NCI-H1930 (cell line): ENCODE data around the gene ARHGEF7.
A peak's percentile ranks its signal among the peaks of the same experiment; 100 is the strongest.

Experiments
- DNase-seq, 2 experiments: peaks; one replicate each; lab custom pipeline; 2025; lab: John Stamatoyannopoulos, UW

Gene ARHGEF7

DNA sequence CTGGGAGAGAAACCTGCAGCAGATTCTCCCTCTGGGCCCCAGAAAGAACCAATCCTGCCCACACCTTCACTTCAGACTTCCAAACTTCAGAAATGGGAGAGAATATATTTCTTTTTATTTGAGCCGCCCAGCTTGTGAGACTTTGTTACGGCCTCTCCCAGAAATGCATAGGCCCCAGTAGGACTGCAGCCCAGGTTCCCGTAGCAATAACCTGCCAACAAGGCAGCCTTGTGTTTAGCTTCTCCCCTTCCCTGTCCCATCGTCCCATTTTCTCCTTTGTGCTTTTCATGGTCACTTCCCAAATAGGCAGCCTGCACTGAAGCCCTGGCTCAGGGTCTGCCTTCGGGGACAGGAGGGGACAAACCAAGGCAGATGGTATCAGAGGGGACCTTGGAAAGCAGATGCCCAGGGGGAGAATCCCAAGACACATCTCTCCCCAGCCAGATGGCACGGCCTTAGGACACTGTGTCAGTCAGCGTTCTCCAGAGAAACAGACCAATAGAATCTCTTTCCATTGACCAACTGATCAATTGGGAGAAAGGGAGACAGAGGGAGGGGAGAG lies 3.7 kb upstream of the ARHGEF7 start:
- DNase-seq: no peak

- DNase-seq: no peak
Observed at GRCh38 chr13:111112196-111112595, 2.9 kb upstream of the ARHGEF7 start.

GRCh38 chr13:111114362-111115060 lies 599 bp upstream of the ARHGEF7 start:
- peak in 1 of 2 experiments; percentile 47 for DNase-seq

GRCh38 chr13:111115965-111116521 lies 933 bp downstream of the ARHGEF7 start:
- no peak for DNase-seq

GRCh38 chr13:111116856-111117255 lies 1.7 kb downstream of the ARHGEF7 start:
- DNase-seq: no peak

GRCh38 chr13:111117289-111117688 lies 2.2 kb downstream of the ARHGEF7 start:
- DNase-seq: no peak

DNA sequence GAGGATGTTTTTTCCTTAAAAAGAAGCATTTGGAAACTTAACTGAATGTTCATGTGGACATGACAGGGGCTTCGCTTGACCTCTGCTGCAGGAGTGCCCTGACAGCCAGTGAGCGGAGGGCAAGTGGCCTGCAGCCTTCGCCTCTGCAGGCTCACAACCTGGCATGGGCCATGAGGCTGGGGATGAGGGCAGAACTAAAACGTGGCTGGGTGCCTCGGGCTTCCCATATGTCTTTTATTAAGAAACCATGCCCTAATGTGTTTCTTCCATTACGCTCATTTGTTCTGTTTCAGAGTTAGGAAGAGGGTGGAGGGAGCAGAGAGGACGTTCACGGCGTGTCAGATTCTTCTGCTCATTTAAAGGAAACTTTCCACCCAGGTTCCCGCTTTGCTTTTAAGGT lies 2.9 kb downstream of the ARHGEF7 start:
- DNase-seq: no peak

DNA sequence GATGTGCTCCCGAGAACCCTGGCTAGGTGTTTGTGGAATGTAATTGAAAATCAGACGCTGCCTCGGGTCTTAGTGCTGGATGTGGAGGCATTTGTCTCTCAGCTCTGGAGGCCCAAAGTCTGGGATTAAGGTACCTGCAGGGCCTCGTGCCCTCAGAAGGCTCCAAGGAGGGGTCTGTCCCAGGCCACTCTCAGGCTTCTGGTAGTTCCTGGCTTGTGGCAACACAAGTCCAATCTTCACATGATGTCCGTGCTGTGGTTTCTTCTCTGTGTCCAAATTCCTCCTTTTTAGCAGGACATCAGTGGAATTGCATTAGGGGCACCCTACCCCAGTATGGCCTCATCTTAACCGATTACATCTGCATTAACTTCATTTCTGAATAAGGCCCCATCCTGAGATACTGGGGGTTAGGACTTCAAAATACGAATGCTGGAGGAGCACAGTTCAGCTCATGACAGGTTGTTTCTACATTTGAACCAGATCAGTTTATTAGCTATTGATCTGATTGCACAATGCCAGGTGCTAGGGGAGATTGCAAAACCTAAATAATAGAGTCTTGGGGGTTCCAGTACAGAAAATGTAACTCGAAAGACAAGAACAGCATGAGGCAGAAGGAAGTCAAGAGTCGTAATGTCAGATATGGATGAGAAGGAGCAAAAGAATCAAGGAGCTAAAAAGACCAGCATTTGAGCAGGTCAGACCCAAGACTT lies 3.9 kb downstream of the ARHGEF7 start:
- no peak for DNase-seq

GRCh38 chr13:111119966-111120365 lies 4.9 kb downstream of the ARHGEF7 start:
- no peak for DNase-seq

DNA sequence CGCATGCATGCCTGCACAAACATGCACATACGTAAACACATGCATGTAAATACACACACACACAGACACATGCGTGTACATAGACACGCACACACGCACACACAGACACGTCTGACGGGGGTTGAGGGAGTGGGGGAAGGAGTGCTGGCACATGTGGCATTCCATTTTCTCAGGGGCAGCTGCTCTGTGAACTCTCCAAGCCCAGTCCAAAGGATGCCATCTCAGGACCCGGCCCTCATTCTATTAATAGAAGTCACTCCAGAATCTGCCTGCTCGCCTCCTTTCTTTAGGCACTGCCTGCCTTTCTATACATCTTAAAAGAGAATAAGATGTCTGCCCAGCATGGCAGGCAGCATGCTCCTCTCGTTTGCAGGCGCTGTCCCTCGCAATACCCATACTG lies 5.3 kb downstream of the ARHGEF7 start:
- no peak for DNase-seq

- DNase-seq: no peak
Observed at GRCh38 chr13:111120913-111121312, 5.8 kb downstream of the ARHGEF7 start.

DNA sequence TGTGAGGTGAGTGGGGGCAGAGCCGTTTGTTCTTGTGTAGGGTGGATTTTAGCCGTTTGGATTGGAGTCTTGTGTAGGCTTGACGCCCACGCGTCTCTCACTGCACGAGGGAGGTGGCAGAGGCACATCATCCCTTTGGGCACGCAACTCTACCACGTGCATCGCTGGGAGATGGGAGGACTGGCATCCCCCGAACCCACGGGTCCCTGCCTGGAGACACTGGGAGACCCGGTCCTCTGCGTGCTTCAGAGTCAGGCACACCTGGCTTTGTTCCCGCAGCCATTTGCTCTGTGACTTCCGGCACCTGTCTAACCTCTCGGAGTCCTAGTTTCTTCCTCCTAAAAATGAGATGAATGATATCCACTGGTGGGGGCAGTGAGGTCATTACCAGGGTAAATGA lies 6.4 kb downstream of the ARHGEF7 start:
- DNase-seq: no peak

GRCh38 chr13:111122056-111122455 lies 6.9 kb downstream of the ARHGEF7 start:
- DNase-seq: no peak

DNA sequence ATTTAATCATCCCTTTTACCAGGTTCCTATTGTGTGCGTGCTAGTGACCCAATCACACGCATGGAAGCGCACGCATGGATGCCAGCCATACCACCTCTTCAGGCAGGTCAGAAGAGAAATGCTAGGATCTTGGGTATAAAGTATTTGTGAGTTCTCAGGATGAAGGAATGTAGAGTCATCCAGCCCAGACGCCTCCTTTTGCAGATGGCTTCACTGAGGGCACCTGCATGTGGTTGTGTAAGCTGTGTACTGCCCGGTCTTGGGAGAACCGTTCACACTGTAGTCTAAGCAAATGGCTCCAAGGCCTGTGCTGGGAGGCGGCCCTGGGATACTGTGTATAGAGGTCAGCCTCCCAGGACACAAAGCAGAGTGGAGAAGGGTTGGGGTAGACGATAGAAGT lies 7.5 kb downstream of the ARHGEF7 start:
- no peak for DNase-seq

DNA sequence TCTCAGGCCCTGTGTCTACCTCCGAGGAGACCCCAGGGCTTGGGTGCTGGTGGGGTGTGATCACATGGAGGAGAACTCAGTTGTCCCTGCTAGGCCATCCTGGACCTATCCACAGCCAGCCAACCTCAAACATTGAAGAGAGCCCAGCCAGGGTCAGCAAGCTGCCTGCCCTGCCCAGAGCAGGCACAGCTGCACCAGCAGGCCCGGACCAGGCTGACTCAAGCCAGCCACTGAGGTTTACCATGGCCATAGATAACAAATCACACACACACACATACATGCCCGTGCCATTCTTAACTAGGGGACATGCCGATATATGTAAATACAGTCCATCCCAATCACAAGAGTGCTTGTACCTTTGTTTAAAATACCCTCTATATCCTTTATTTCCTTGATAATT lies 8.1 kb downstream of the ARHGEF7 start:
- DNase-seq: no peak

GRCh38 chr13:111123649-111124048 lies 8.5 kb downstream of the ARHGEF7 start:
- no peak for DNase-seq

DNA sequence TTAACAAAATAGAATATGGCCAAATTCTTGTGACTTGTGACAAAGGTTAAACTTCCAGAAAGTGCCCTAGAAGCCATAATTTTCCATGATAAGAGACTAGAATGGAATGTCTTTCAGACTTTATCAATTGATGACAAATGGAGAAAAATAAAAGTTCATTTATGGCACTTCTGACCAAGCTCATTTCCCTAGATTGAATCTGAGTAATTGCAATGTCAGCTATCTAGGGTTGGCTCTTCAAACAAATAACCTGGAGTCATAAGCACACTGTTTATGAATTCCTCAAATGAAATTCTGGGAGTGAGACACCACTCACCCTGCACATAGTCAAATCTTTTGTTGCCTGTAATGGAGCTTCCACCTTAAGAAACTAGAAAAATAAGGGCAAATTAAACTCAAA lies 11.4 kb downstream of the ARHGEF7 start:
- DNase-seq: no peak

DNA sequence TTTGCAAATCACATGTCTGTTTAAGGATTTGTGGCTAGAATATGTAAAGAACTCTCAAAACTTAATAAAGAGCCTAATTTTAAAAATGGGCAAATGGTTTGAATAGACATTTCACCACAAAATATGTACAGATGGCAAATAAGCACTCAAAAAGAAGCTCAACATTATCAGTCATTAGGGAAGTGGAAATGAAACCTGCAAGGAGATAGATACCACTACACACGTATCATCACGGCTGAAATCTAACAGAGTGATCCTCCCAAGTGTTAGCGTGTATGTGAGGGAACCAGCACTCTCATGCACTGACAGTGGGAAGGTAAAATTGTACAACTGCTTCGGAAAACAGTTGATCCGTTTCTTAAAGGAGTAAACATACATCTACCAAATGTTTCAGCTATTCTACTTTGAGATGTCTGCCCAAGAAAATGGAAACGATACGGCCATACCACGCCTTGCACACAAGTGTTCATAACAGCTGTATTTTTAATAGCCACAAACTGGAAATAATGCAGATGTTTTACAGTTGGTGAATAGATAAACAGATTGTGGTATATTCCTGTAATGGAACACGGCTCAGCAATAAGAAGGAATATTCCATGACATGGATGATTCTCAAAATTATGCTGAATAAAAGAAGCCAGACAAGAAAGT lies 14.5 kb downstream of the ARHGEF7 start:
- no peak for DNase-seq

GRCh38 chr13:111130116-111130508 lies 15.0 kb downstream of the ARHGEF7 start:
- no peak for DNase-seq

DNA sequence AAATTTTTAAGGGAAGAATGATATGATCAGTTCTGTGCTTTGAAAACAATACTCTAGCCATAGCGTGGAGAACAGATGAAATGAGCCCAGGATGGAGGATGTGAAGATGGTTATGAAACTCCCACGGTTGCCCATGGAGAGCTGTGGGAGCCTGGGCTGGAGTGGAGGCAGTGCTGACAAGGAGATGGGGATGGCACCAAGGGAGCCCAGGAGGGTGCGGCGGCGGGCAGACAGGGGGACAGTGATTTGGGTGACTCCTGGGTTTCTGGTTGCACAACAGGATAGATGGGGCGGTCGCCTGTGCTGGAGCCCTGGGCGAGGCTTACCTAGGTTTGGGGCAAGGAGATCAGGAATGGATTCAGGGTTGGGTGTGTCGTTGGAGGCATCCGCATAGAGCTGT lies 15.9 kb downstream of the ARHGEF7 start:
- DNase-seq: no peak

DNA sequence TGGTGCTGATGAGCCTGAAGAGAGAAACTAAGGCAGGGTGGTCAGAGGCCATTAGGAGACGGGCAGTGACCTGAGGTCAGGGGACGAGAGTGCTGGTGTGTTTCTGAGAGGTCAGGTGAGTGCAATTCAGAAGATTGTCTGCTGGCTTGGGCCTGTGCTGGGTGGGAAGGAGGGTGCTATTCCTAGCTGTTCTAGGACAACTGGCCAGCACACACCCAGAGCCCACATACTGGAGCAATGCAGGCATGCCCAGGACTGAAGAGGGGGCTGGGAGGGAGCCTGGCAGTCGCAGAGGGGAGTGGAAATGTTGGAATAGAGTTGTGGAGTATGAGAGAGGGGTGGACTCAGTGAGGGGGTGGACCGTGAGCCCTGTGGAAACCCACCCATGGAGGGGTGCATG lies 16.5 kb downstream of the ARHGEF7 start:
- no peak for DNase-seq

GRCh38 chr13:111132948-111133347 lies 17.8 kb downstream of the ARHGEF7 start:
- no peak for DNase-seq

DNA sequence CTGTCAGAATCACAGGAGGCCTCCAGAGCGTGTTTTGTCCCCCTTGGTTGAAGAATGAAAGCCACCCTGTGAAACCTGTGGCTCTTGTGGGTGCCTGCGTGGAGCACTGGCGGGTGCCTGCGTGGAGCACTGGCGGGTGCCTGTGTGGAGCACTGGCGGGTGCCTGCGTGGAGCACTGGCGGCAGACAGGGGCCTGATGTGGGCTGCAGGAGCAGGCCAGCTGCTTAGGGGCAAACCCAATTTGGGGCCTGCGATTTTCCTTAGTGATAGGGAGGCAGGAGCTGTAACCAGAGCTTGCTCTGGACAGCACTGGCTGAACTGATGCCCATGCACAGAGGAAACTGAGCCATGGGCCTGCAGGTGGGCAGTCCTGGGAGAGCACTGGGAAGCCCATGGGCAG lies 24.3 kb downstream of the ARHGEF7 start:
- no peak for DNase-seq
